Measurements from ENCODE around the gene CDH24. TPM values are rescaled to one million over a fixed set of nuclear protein-coding genes. Genes with fewer than 3 reads are reported as not detected.

Gene CDH24
- total and polyA plus RNA-seq, 2 of the 13 experiments (the other 11 are each of a cell fraction or from before 2014, with no cell fraction given): 0.69 to 0.99 TPM

- TF ChIP-seq ZNF83 (CRISPR knock-in tag; IDR thresholded peaks at IDR 0.05; ENCODE audit: borderline replicate concordance) (no peak; the same call in 1 of the 2 replicates), ZNF124 (CRISPR knock-in tag; IDR thresholded peaks at IDR 0.05) (peak; percentile 90; the same call in 1 of the 2 replicates), ZBTB49 (CRISPR knock-in tag; IDR thresholded peaks at IDR 0.05; ENCODE audit: borderline replicate concordance) (no peak), MXI1 (IDR thresholded peaks at IDR 0.05; ENCODE audit: borderline replicate concordance, low read depth, low read length) (peak; percentile 67; the same call in 1 of the 3 replicates), EHMT2 (IDR thresholded peaks at IDR 0.05; ENCODE audit: borderline replicate concordance, low read depth, low read length) (no peak), ZNF569 (CRISPR knock-in tag; IDR thresholded peaks at IDR 0.05; ENCODE audit: borderline replicate concordance) (no peak), SNAPC4 (CRISPR knock-in tag; IDR thresholded peaks at IDR 0.05) (no peak), NRL (CRISPR knock-in tag; IDR thresholded peaks at IDR 0.05; ENCODE audit: borderline replicate concordance) (no peak), ZBTB25 (CRISPR knock-in tag; IDR thresholded peaks at IDR 0.05) (peak; percentile 93; the same call in 1 of the 2 replicates), HMGXB4 (CRISPR knock-in tag; IDR thresholded peaks at IDR 0.05; ENCODE audit: borderline replicate concordance in 1 of 2, low read depth in 1 of 2) (peak; percentile 98 to 100), ETV5 (CRISPR knock-in tag; IDR thresholded peaks at IDR 0.05; ENCODE audit: borderline replicate concordance) (peak; percentile 54; the same call in 1 of the 2 replicates), MYNN (CRISPR knock-in tag; IDR thresholded peaks at IDR 0.05; ENCODE audit: low read depth) (peak; percentile 73; the same call in 1 of the 2 replicates), YEATS2 (CRISPR knock-in tag; IDR thresholded peaks at IDR 0.05; ENCODE audit: borderline replicate concordance) (peak; percentile 74; the same call in 1 of the 2 replicates), ZNF580 (CRISPR knock-in tag; IDR thresholded peaks at IDR 0.05; ENCODE audit: borderline replicate concordance, low read depth) (peak; percentile 89; the same call in 1 of the 2 replicates)
Measured at GRCh38 chr14:23068789-23069412, 11.6 kb upstream of the CDH24 start (continued).
